Measurements from ENCODE around the gene SERPINA3. TPM values are rescaled to one million over a fixed set of nuclear protein-coding genes. Genes with fewer than 3 reads are reported as not detected.
A peak's percentile ranks its signal among the peaks of the same experiment; 100 is the strongest.

The SERPINA3 gene
- total and polyA plus RNA-seq, 11 donors = 2.7 to 205 (median 23.6) TPM

DNA sequence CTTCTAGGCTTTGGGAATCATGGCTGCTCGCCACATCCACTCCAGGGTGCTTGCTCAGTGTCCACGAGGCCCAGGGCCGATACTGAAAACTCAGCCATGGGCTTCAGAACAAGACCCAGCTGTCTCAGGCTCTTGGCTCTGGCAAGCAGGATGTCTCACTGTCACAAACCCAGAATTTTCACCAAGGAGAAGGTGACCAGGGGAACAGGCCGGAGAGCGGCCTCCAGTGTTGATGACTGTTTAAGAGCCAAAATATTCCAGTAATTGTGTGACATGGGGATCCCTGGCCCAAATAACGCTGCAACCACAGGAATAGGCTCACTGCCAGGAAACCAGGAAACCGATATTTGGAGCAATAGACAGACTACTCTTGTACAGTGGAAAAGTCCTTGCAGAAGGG, 40.8 kb upstream of the SERPINA3 start:
- H3K36me3 ChIP-seq = no peaks in the 10 kb centered on the region
- peak overlapping the region in 7 of 12 donors; percentile 16 to 67 (median 35) for H3K27ac ChIP-seq
- intact Hi-C loops (cut with DNase I) = no loop called here
- DNase-seq (peak in 1 of 5 donors; percentile 44), ATAC-seq (peak in 3 of 4 donors; percentile 34 to 61 (median 35))
- TF ChIP-seq, protein P1, sequence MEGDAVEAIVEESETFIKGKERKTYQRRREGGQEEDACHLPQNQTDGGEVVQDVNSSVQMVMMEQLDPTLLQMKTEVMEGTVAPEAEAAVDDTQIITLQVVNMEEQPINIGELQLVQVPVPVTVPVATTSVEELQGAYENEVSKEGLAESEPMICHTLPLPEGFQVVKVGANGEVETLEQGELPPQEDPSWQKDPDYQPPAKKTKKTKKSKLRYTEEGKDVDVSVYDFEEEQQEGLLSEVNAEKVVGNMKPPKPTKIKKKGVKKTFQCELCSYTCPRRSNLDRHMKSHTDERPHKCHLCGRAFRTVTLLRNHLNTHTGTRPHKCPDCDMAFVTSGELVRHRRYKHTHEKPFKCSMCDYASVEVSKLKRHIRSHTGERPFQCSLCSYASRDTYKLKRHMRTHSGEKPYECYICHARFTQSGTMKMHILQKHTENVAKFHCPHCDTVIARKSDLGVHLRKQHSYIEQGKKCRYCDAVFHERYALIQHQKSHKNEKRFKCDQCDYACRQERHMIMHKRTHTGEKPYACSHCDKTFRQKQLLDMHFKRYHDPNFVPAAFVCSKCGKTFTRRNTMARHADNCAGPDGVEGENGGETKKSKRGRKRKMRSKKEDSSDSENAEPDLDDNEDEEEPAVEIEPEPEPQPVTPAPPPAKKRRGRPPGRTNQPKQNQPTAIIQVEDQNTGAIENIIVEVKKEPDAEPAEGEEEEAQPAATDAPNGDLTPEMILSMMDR (IDR thresholded peaks at IDR 0.05) = no peak
- TF ChIP-seq POLR2A (IDR thresholded peaks at IDR 0.05) = no peak
- peaks cover 0 to 9% (median 0%) of the 10 kb centered on the region in 12 donors for H3K4me1 ChIP-seq
- WGBS, 4 donors = 54 to 71% (median 60%) methylated on average over 6 to 7 of the region's 7 CpGs
- peaks cover 0 to 10% (median 0%) of the 10 kb centered on the region in 9 donors for H3K27me3 ChIP-seq
- H3K4me3 ChIP-seq = no peak overlapping the region
- no peaks in the 10 kb centered on the region for H3K9me3 ChIP-seq

DNA sequence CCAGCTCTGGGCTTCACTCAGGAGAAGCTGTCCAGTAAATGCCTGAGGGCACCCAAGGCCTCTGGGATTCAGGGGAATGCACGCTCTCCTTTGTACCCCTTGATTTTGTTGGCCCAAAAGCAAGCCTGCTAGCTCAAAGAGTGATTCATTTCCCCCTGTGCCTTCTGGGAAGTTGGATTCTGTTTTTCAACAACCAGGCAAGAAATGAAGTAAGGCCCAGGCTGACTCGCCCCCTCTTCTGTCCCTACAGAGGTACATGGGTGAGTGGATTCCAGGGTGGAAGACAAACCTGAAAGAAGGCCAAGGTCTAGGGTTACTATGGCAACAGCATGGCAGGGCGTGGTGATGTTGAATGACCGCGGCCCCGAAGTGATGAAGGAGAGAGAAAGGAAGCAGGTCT, 40.2 kb upstream of the SERPINA3 start:
- no peak for TF ChIP-seq POLR2A (IDR thresholded peaks at IDR 0.05)
- TF ChIP-seq, protein P1 (IDR thresholded peaks at IDR 0.05) = no peak
- intact Hi-C loops (cut with DNase I) = no loop called here
- peaks cover 0 to 10% (median 0%) of the 10 kb centered on the region in 9 donors for H3K27me3 ChIP-seq
- WGBS, 4 donors = 77 to 84% (median 79%) methylated on average over 6 of the region's 6 CpGs
- DNase-seq = no peak
- no peaks in the 10 kb centered on the region for H3K9me3 ChIP-seq
- ATAC-seq = peak in 1 of 4 donors; percentile 73
- H3K27ac ChIP-seq = peak overlapping the region in 7 of 12 donors; percentile 16 to 67 (median 35)
- H3K4me3 ChIP-seq = no peak overlapping the region
- peaks cover 0 to 9% (median 0%) of the 10 kb centered on the region in 12 donors for H3K4me1 ChIP-seq
- H3K36me3 ChIP-seq = no peaks in the 10 kb centered on the region

DNA sequence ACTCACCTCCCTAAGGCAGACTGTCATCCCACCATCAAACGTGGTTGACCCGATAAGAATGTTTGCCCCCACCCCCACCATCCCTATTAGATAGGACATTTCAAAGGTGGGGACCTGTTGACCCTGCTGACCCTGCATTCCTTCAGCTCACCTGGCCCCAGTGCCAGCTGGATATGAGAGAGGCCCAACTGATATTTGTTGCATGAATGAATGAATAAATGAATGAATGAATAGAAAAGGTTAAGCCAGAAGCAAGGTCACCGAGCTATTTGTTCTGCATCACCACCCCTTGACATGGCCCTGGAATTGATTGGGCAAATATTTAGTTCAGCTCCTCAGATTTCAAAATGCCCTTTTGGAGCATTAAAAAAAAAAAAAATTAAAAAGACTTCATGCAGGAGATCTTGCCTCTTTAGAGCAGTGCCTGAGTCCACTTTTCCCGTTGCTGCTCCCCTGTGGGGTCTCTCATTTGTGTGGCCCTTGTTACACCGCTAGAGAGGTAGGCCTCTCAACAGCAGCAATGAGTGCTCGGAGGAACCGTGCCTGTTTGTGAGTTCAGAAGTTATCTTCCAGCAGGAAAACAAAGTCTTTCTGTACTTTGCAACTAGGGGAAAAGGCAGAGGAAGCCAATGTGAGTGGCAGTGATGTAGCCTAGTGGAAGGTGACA, 39.4 kb upstream of the SERPINA3 start:
- ATAC-seq = no peak
- no peaks in the 10 kb centered on the region for H3K36me3 ChIP-seq
- no peaks in the 10 kb centered on the region for H3K9me3 ChIP-seq
- peak overlapping the region in 1 of 12 donors; percentile 67 for H3K27ac ChIP-seq
- peaks cover 0 to 9% (median 0%) of the 10 kb centered on the region in 12 donors for H3K4me1 ChIP-seq
- no peak for TF ChIP-seq POLR2A (IDR thresholded peaks at IDR 0.05)
- TF ChIP-seq, protein P1 (IDR thresholded peaks at IDR 0.05) = no peak
- H3K4me3 ChIP-seq = no peak overlapping the region
- 72 to 82% (median 75%) methylated on average over 7 of the region's 7 CpGs for WGBS, 4 donors
- H3K27me3 ChIP-seq = peaks cover 0 to 10% (median 0%) of the 10 kb centered on the region in 9 donors
- DNase-seq = no peak
- intact Hi-C loops (cut with DNase I) = no loop called here

DNA sequence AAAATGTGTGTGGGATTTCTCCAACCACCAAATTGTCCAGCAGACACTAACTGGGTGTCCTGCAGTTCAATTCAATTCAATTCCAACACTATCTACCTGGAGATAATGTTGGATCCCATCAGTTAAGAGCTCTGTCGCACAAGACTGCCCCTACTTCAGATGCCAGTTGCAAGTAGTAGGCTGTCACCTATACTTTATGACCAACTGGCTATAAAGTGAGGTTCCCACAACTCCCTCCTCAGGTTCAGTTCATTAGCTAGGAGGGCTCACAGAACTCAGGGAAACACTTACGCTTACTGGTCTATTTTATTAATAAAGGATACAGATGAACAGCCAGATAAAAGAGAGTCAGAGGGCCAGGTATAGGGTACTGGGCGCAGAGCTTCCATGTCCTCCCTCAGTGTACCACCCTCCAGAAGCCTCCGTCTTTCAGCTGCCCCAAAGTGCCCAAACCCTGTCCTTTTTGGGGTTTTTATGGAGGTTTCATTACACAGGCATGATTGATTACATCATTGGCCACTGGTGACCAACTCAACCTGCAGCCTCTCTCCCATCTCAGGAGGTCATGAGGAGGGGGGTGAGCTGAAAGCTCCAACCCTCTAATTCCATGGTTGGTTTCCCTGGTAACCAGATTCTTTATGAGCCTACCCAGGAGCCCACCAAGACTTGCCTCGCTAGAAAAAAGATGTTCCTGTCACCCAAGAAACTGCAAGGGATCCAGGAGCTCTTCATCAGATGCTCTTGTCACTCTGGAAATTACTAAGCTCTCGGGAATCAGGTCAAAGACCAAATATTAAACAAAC, 38.5 kb upstream of the SERPINA3 start:
- no peak for TF ChIP-seq POLR2A (IDR thresholded peaks at IDR 0.05)
- TF ChIP-seq, protein P1 (IDR thresholded peaks at IDR 0.05) = no peak
- Histone ChIP-seq H3K27ac (no peak overlapping the region), H3K36me3 (no peaks in the 10 kb centered on the region), H3K9me3 (no peaks in the 10 kb centered on the region), H3K27me3 (peaks cover 0 to 10% (median 0%) of the 10 kb centered on the region in 9 donors), H3K4me1 (peaks cover 0 to 9% (median 0%) of the 10 kb centered on the region in 12 donors), H3K4me3 (no peak overlapping the region)
- 78 to 84% (median 82%) methylated on average over 5 to 6 of the region's 6 CpGs for WGBS, 4 donors
- no peak for ATAC-seq
- DNase-seq = no peak
- intact Hi-C loops (cut with DNase I) = no loop called here
